ENCODE results near the gene PRTFDC1. TPM values are rescaled to one million over a fixed set of nuclear protein-coding genes. Genes with fewer than 3 reads are reported as not detected.

Gene PRTFDC1
- total and polyA plus RNA-seq, 2 experiments from 2014 or later = 16.0 to 22.0 TPM

DNA sequence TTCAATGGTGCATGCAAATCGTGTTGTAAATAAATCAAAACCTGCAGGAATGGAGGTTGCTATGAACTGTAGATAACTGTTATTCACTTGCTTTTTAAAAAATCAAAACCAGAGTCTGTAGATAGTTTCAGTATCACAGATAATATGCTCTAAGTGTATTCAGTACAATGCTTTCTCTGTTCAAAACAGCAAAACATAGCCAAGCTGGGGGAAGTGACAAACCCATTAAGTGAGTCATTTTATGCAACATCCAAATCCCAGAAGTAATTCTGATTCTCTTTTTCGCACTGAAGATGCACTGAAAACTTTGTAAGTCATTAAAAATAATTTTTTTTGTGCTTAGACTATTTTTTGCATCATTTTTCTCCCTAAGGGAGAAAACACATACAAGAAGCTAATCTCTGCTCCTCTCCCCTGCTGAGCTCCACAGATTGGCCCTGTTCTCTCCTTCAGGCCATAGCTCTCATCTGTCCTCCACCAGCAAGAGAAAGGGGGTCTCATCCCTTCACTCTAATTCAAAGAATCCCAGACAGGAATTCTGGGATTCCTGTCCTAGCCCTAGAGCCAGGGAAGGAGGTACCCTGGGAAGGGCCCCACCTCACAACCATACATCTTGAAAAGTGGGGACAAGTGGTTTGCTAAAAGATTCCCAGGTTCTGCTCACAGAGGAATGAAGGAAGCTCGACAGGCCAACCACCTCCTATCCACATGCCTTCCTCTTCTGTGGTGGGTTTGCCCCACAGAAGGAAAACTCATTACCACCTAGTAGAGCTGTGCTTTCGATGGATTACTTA lies 4.9 kb downstream of the PRTFDC1 start:
- Histone ChIP-seq H3K36me3 (ENCODE audit: low read depth) (no peaks in the 10 kb centered on the region), H3K27me3 (replicated peaks; ENCODE audit: insufficient read depth) (no peaks in the 10 kb centered on the region), H3K79me2 (ENCODE audit: insufficient read depth) (0 out of 2 replicates have a peak, but pooled peaks cover 18% of the 10 kb centered on the region), H3K27ac (peak overlapping the region; percentile 76), H4K20me1 (ENCODE audit: insufficient read depth) (no peaks in the 10 kb centered on the region), H3K4me3 (peak overlapping the region; percentile 45), H3K9me3 (ENCODE audit: low read depth) (no peaks in the 10 kb centered on the region), H3K9ac (peak overlapping the region; percentile 59), H3F3A (ENCODE audit: insufficient read depth) (peaks cover 25% of the 10 kb centered on the region), H2AFZ (peak overlapping the region; percentile 42; the same call in 1 of the 2 replicates), H3K4me2 (ENCODE audit: unreplicated experiment) (peak overlapping the region; percentile 70), H3K9me2 (ENCODE audit: insufficient read depth) (no peaks in the 10 kb centered on the region), H3K4me1 (ENCODE audit: insufficient read depth) (peaks cover 32% of the 10 kb centered on the region)
- in situ Hi-C loops (cut with MboI) = no loop called here
- WGBS, 2 experiments (ENCODE audit: low coverage in 1 of 2, low lambda C conversion rate in 2 of 2, missing lambda C conversion rate in 2 of 2) = 40 to 44% methylated on average over 4 of the region's 4 CpGs
- DNase-seq = peak; percentile 83
- TF ChIP-seq EZH2phosphoT487 (IDR thresholded peaks at IDR 0.05; ENCODE audit: insufficient read depth, low read depth) = no peak
- no peak for TF ChIP-seq EZH2 (IDR thresholded peaks at IDR 0.05; ENCODE audit: insufficient read depth, poor library complexity, severe bottlenecking)

DNA sequence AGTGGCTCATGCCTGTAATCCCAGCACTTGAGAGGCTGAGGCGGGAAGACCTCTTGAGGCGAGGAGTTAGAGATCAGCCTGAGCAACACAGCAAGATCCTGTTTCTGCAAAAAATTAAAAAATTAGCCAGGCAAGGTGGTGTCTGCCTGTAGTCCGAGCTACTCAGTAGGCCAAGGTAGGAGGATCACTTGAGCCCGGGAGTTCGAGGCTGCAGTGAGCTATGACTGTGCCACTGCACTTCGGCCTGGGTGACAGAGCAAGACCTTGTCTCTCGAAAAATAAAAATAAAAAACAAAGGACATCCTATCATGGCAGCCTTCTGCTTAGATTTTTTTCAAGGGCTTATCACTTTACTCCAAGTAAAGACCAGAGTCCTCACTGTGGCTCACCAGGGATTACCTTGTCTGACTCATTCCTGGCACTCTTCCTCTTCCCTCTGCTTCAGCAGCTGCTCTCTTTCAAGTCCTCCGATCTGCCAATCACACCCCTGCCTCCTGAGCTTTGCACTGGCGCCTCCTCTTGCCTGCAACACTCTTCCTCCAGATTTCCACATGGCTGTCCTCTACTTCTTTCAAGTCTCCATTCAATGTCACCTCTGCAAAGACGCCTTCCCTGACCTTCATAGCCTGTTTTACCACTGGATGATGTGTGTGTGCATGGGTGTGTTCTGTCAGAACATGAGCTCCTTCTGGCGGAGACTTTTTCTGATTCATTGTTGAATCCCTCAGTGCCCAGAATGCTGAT lies 7.7 kb downstream of the PRTFDC1 start:
- H3K79me2 ChIP-seq (ENCODE audit: insufficient read depth) = 0 out of 2 replicates have a peak, but pooled peaks cover 18% of the 10 kb centered on the region
- H3K36me3 ChIP-seq (ENCODE audit: low read depth) = no peaks in the 10 kb centered on the region
- no peak overlapping the region for H3K4me2 ChIP-seq (ENCODE audit: unreplicated experiment)
- H3K4me3 ChIP-seq = no peak overlapping the region
- H3K27me3 ChIP-seq (replicated peaks; ENCODE audit: insufficient read depth) = no peaks in the 10 kb centered on the region
- H3K9me2 ChIP-seq (ENCODE audit: insufficient read depth) = no peaks in the 10 kb centered on the region
- no peaks in the 10 kb centered on the region for H3K9me3 ChIP-seq (ENCODE audit: low read depth)
- no peak overlapping the region for H2AFZ ChIP-seq
- WGBS, 2 experiments (ENCODE audit: low coverage in 1 of 2, low lambda C conversion rate in 2 of 2, missing lambda C conversion rate in 2 of 2) = 77 to 81% methylated on average over 11 of the region's 11 CpGs
- no peak overlapping the region for H3K9ac ChIP-seq
- DNase-seq = peak; percentile 70
- in situ Hi-C loops (cut with MboI) = no loop called here
- no peaks in the 10 kb centered on the region for H4K20me1 ChIP-seq (ENCODE audit: insufficient read depth)
- H3K4me1 ChIP-seq (ENCODE audit: insufficient read depth) = peaks cover 24% of the 10 kb centered on the region
- TF ChIP-seq EZH2phosphoT487 (IDR thresholded peaks at IDR 0.05; ENCODE audit: insufficient read depth, low read depth) (no peak), EZH2 (IDR thresholded peaks at IDR 0.05; ENCODE audit: insufficient read depth, poor library complexity, severe bottlenecking) (no peak)
- H3F3A ChIP-seq (ENCODE audit: insufficient read depth) = peaks cover 25% of the 10 kb centered on the region
- no peak overlapping the region for H3K27ac ChIP-seq

DNA sequence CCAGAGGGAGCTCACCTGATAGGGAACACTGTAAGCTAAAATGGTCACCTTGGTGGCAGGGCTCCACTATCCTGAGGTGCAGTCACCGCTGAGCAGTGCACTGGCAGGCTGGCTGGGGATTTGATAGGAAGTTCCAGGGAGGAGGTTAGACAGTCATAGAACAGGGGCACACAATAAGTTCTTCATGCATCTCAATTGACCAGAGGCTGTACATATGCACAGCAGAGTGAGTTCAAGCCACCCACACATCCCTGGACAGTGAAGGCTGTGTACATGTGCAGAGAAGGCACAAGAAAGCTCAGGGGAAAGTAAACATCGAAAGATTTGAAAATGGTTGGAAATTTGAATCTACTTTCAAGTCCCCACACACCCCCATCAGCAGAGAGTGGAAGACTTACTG lies 13.9 kb downstream of the PRTFDC1 start:
- in situ Hi-C loops (cut with MboI) = no loop called here
- no peaks in the 10 kb centered on the region for H3K9me3 ChIP-seq (ENCODE audit: low read depth)
- TF ChIP-seq EZH2 (IDR thresholded peaks at IDR 0.05; ENCODE audit: insufficient read depth, poor library complexity, severe bottlenecking) (no peak), EZH2phosphoT487 (IDR thresholded peaks at IDR 0.05; ENCODE audit: insufficient read depth, low read depth) (no peak)
- no peaks in the 10 kb centered on the region for H4K20me1 ChIP-seq (ENCODE audit: insufficient read depth)
- H3K9me2 ChIP-seq (ENCODE audit: insufficient read depth) = no peaks in the 10 kb centered on the region
- no peak overlapping the region for H3K9ac ChIP-seq
- H3K79me2 ChIP-seq (ENCODE audit: insufficient read depth) = no peaks in the 10 kb centered on the region
- H3K4me2 ChIP-seq (ENCODE audit: unreplicated experiment) = no peak overlapping the region
- no peaks in the 10 kb centered on the region for H3K27me3 ChIP-seq (replicated peaks; ENCODE audit: insufficient read depth)
- H3K4me1 ChIP-seq (ENCODE audit: insufficient read depth) = no peaks in the 10 kb centered on the region
- no peak overlapping the region for H3K27ac ChIP-seq
- no peaks in the 10 kb centered on the region for H3K36me3 ChIP-seq (ENCODE audit: low read depth)
- H3K4me3 ChIP-seq = no peak overlapping the region
- no peaks in the 10 kb centered on the region for H3F3A ChIP-seq (ENCODE audit: insufficient read depth)
- DNase-seq = no peak
- WGBS, 2 experiments (ENCODE audit: low coverage in 1 of 2, low lambda C conversion rate in 2 of 2, missing lambda C conversion rate in 2 of 2) = 97 to 100% methylated on average over 2 of the region's 2 CpGs
- no peak overlapping the region for H2AFZ ChIP-seq

DNA sequence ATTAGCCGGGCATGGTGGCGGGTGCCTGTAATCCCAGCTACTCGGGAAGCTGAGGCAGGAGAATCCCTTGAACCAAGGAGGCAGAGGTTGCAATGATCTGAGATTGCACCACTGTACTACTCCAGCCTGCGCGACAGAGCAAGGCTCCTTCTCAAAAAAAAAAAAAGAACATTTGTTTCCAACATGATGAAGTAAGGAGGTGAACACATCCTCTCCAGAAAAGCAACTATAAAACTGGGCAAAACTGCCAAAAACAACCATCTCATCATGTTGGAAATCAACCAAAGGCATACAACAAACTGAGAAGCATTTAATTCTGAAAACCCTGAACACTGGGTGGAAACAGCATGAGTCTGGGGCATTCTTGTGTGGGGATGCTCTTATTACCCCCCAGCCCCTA lies 14.3 kb downstream of the PRTFDC1 start:
- H3K4me1 ChIP-seq (ENCODE audit: insufficient read depth) = no peaks in the 10 kb centered on the region
- no peak overlapping the region for H3K4me2 ChIP-seq (ENCODE audit: unreplicated experiment)
- H4K20me1 ChIP-seq (ENCODE audit: insufficient read depth) = no peaks in the 10 kb centered on the region
- H3F3A ChIP-seq (ENCODE audit: insufficient read depth) = no peaks in the 10 kb centered on the region
- H3K9me3 ChIP-seq (ENCODE audit: low read depth) = no peaks in the 10 kb centered on the region
- no peak overlapping the region for H3K27ac ChIP-seq
- no peak overlapping the region for H3K9ac ChIP-seq
- 82% methylated on average over 5 of the region's 5 CpGs for WGBS, 2 experiments (ENCODE audit: low coverage in 1 of 2, low lambda C conversion rate in 2 of 2, missing lambda C conversion rate in 2 of 2)
- no peaks in the 10 kb centered on the region for H3K79me2 ChIP-seq (ENCODE audit: insufficient read depth)
- H3K36me3 ChIP-seq (ENCODE audit: low read depth) = no peaks in the 10 kb centered on the region
- H3K9me2 ChIP-seq (ENCODE audit: insufficient read depth) = no peaks in the 10 kb centered on the region
- H2AFZ ChIP-seq = no peak overlapping the region
- in situ Hi-C loops (cut with MboI) = no loop called here
- peak; percentile 9 for DNase-seq
- H3K27me3 ChIP-seq (replicated peaks; ENCODE audit: insufficient read depth) = no peaks in the 10 kb centered on the region
- H3K4me3 ChIP-seq = no peak overlapping the region
- no peak for TF ChIP-seq EZH2 (IDR thresholded peaks at IDR 0.05; ENCODE audit: insufficient read depth, poor library complexity, severe bottlenecking)
- TF ChIP-seq EZH2phosphoT487 (IDR thresholded peaks at IDR 0.05; ENCODE audit: insufficient read depth, low read depth) = no peak
